ENCODE results near the gene BMP7. TPM values are rescaled to one million over a fixed set of nuclear protein-coding genes. Genes with fewer than 3 reads are reported as not detected.

Gene BMP7
- total and polyA plus RNA-seq, 2 of the 13 experiments (the other 11 are each of a cell fraction or from before 2014, with no cell fraction given): not detected

- no peak for TF ChIP-seq SRSF9 (IDR thresholded peaks at IDR 0.05; ENCODE audit: borderline replicate concordance, insufficient read depth, low read depth, low read length, poor library complexity, severe bottlenecking)
- peak; percentile 74 for TF ChIP-seq ZBTB37 (CRISPR knock-in tag; IDR thresholded peaks at IDR 0.05)
- TF ChIP-seq MBD4 (IDR thresholded peaks at IDR 0.05; ENCODE audit: borderline replicate concordance, low read length): no peak
- no peak for TF ChIP-seq DDIT3 (CRISPR knock-in tag; IDR thresholded peaks at IDR 0.05)
- TF ChIP-seq NONO (IDR thresholded peaks at IDR 0.05): 0 out of 2 replicates have a peak, but pooled peaks have one; percentile 81
- no peak for TF ChIP-seq NONO (CRISPR knock-in tag; conservative IDR thresholded peaks at IDR 0.05)
- TF ChIP-seq, protein P1, sequence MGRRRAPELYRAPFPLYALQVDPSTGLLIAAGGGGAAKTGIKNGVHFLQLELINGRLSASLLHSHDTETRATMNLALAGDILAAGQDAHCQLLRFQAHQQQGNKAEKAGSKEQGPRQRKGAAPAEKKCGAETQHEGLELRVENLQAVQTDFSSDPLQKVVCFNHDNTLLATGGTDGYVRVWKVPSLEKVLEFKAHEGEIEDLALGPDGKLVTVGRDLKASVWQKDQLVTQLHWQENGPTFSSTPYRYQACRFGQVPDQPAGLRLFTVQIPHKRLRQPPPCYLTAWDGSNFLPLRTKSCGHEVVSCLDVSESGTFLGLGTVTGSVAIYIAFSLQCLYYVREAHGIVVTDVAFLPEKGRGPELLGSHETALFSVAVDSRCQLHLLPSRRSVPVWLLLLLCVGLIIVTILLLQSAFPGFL (CRISPR knock-in tag; IDR thresholded peaks at IDR 0.05): no peak
- 0 out of 2 replicates have a peak, but pooled peaks have one; percentile 37 for TF ChIP-seq ZKSCAN1 (IDR thresholded peaks at IDR 0.05; ENCODE audit: low read length)
These were observed 48.0 kb downstream of the BMP7 start for GRCh38 chr20:57218489-57218888.

More at GRCh38 chr20:57218489-57218888, 48.0 kb downstream of the BMP7 start:
- no peak overlapping the region for H3K9ac ChIP-seq (ENCODE audit: insufficient read depth, low read depth, low read length)
- POLR2A ChIA-PET: no interaction called here
- BruUV-seq (replicated peaks): no TSS peak
- H3K4me3 ChIP-seq (replicated peaks in 1 of 3; ENCODE audit: insufficient read depth in 1 of 3, low read depth in 2 of 3, low read length in 3 of 3): no peak overlapping the region
- H3K36me3 ChIP-seq (replicated peaks in 1 of 2; ENCODE audit: control insufficient read depth in 1 of 2, insufficient read depth in 2 of 2, low read length in 2 of 2): no peaks in the 10 kb centered on the region
- WGBS (ENCODE audit: low lambda C conversion rate): 46% methylated on average over 5 of the region's 5 CpGs
- CTCF ChIA-PET (ENCODE audit: low intra/inter-chr PET ratio, low total read pairs): no interaction called here
- no peaks in the 10 kb centered on the region for H3K79me2 ChIP-seq (ENCODE audit: insufficient read depth, low read length)
- no peak overlapping the region for H3K4me2 ChIP-seq (ENCODE audit: low read depth, low read length)
- DNase-seq (ENCODE audit: low spot score) (no peak), FAIRE-seq (peak; percentile 56), ATAC-seq (no peak)
- H4K20me1 ChIP-seq (ENCODE audit: insufficient read depth, low read length): no peaks in the 10 kb centered on the region; the same call in 1 of the 2 replicates
- intact Hi-C loops (cut with micrococcal nuclease; ENCODE audit: unreplicated experiment) (no loop called here), in situ Hi-C loops (cut with HindIII; ENCODE audit: extremely low pct_ligation_motif_present, low pct_unique_long_range_greater_than_20kb) (no loop called here)
- H3K27me3 ChIP-seq (ENCODE audit: control insufficient read depth in 1 of 2, insufficient read depth in 2 of 2, low read length in 2 of 2): peaks cover 9 to 52% of the 10 kb centered on the region in 2 experiments; a peak in 4 of 5 replicates
- H3K9me3 ChIP-seq (ENCODE audit: low read length): no peaks in the 10 kb centered on the region
- no peak overlapping the region for H3K27ac ChIP-seq (ENCODE audit: extremely low read length, insufficient read depth, low read length)
- H3K4me1 ChIP-seq (ENCODE audit: insufficient read depth, low read length): no peaks in the 10 kb centered on the region
- no peak overlapping the region for H2AFZ ChIP-seq (ENCODE audit: low read length)
